NB4 (cell line): Measurements from ENCODE around the gene SPATS2.

ENCODE experiments used
- CTCF ChIP-seq: IDR thresholded peaks from one replicate; pipeline ENCODE4 v1.5.1; 2012; ENCODE audit warnings: low read depth, low read length
- POLR2A ChIP-seq: IDR thresholded peaks from 2 replicates; pipeline ENCODE4 v1.6.1; 2011; ENCODE audit warnings: mild to moderate bottlenecking; ENCODE audit not compliant: insufficient read length; ENCODE audit errors: extremely low read depth

- TF ChIP-seq POLR2A (no peak), CTCF (no peak)
Measured at GRCh38 chr12:49366096-49366651, 1.1 kb upstream of the SPATS2 start.
